ENCODE data around the gene LSMEM2. TPM values are rescaled to one million over a fixed set of nuclear protein-coding genes. Genes with fewer than 3 reads are reported as not detected.
"Not testable (repeated sequence)": the region's sequence is repeated elsewhere in the genome, so short reads cannot be mapped to it uniquely, and the experiment has no call there.

The LSMEM2 gene
- total and polyA plus RNA-seq, 4 donors: 0.51 to 1.3 TPM; not detected in 2

- no peak overlapping the region for H3K4me3 ChIP-seq (ENCODE audit: low read length in 2 of 2)
- H3K4me1 ChIP-seq (ENCODE audit: control insufficient read depth in 1 of 2, insufficient read depth in 2 of 2, low read length in 2 of 2): no peaks in the 10 kb centered on the region
Measured at GRCh38 chr3:50300681-50301254, 21.9 kb downstream of the LSMEM2 start.

GRCh38 chr3:50302095-50303012, 23.5 kb downstream of the LSMEM2 start:
- no peaks in the 10 kb centered on the region for H3K9me3 ChIP-seq (ENCODE audit: control insufficient read depth, low read length)
- 86 to 89% methylated on average over 32 of the region's 32 CpGs for WGBS, 2 donors
- H3K27ac ChIP-seq (ENCODE audit: low read depth in 1 of 2, low read length in 2 of 2): no peak overlapping the region
- DNase-seq (peak in 1 of 2 donors; percentile 48), ATAC-seq (ENCODE audit: low FRiP score) (no peak)
- intact Hi-C loops (cut with DNase I): no loop called here
- H3K4me3 ChIP-seq (ENCODE audit: low read length in 2 of 2): no peak overlapping the region
- no peaks in the 10 kb centered on the region for H3K27me3 ChIP-seq (ENCODE audit: control insufficient read depth in 1 of 2, insufficient read depth in 2 of 2, low read length in 1 of 2)
- H3K4me1 ChIP-seq (ENCODE audit: control insufficient read depth in 1 of 2, insufficient read depth in 2 of 2, low read length in 2 of 2): no peaks in the 10 kb centered on the region
- no peaks in the 10 kb centered on the region for H3K36me3 ChIP-seq (ENCODE audit: control insufficient read depth in 1 of 2, insufficient read depth in 2 of 2, low read length in 1 of 2)

More at GRCh38 chr3:50300681-50301254, 21.9 kb downstream of the LSMEM2 start:
- DNase-seq (no peak), ATAC-seq (ENCODE audit: low FRiP score) (no peak)
- no peaks in the 10 kb centered on the region for H3K9me3 ChIP-seq (ENCODE audit: control insufficient read depth, low read length)
- H3K27ac ChIP-seq (ENCODE audit: low read depth in 1 of 2, low read length in 2 of 2): no peak overlapping the region
- 86% methylated on average over 6 of the region's 6 CpGs for WGBS, 2 donors
- intact Hi-C loops (cut with DNase I): no loop called here
- H3K27me3 ChIP-seq (ENCODE audit: control insufficient read depth in 1 of 2, insufficient read depth in 2 of 2, low read length in 1 of 2): no peaks in the 10 kb centered on the region
- H3K36me3 ChIP-seq (ENCODE audit: control insufficient read depth in 1 of 2, insufficient read depth in 2 of 2, low read length in 1 of 2): no peaks in the 10 kb centered on the region

GRCh38 chr3:50303013-50303815, 24.3 kb downstream of the LSMEM2 start, which contains the start of gene HYAL1:
HYAL1 (minus strand) TSS chr3:50303574; CDS start chr3:50302956, 618 bp downstream.
- Histone ChIP-seq H3K36me3 (ENCODE audit: control insufficient read depth in 1 of 2, insufficient read depth in 2 of 2, low read length in 1 of 2) (no peaks in the 10 kb centered on the region), H3K27ac (ENCODE audit: low read depth in 1 of 2, low read length in 2 of 2) (no peak within 1 kb of the TSS), H3K4me1 (ENCODE audit: control insufficient read depth in 1 of 2, insufficient read depth in 2 of 2, low read length in 2 of 2) (no peaks in the 10 kb centered on the region), H3K27me3 (ENCODE audit: control insufficient read depth in 1 of 2, insufficient read depth in 2 of 2, low read length in 1 of 2) (no peaks in the 10 kb centered on the region), H3K9me3 (ENCODE audit: control insufficient read depth, low read length) (no peaks in the 10 kb centered on the region), H3K4me3 (ENCODE audit: low read length in 2 of 2) (no peak within 1 kb of the TSS)
- DNase-seq (peak; percentile 57 to 83), ATAC-seq (ENCODE audit: low FRiP score) (peak; percentile 28)
- intact Hi-C loops (cut with DNase I): no loop called here
- WGBS, 2 donors: 68 to 71% methylated on average over 14 of the region's 14 CpGs

GRCh38 chr3:50304601-50305000, 25.7 kb downstream of the LSMEM2 start:
- H3K27ac ChIP-seq (ENCODE audit: low read depth in 1 of 2, low read length in 2 of 2): no peak overlapping the region
- DNase-seq: no peak

GRCh38 chr3:50312041-50312440, 33.2 kb downstream of the LSMEM2 start:
- ATAC-seq (ENCODE audit: low FRiP score); H3K36me3 ChIP-seq (ENCODE audit: control insufficient read depth in 1 of 2, insufficient read depth in 2 of 2, low read length in 1 of 2); intact Hi-C loops (cut with DNase I); H3K9me3 ChIP-seq (ENCODE audit: control insufficient read depth, low read length); H3K4me3 ChIP-seq (ENCODE audit: low read length in 2 of 2); H3K27me3 ChIP-seq (ENCODE audit: control insufficient read depth in 1 of 2, insufficient read depth in 2 of 2, low read length in 1 of 2); H3K27ac ChIP-seq (ENCODE audit: low read depth in 1 of 2, low read length in 2 of 2); H3K4me1 ChIP-seq (ENCODE audit: control insufficient read depth in 1 of 2, insufficient read depth in 2 of 2, low read length in 2 of 2): not testable (repeated sequence)
- peak in 1 of 2 donors; percentile 42 for DNase-seq
- WGBS, 2 donors: 86 to 87% methylated on average over 13 to 32 of the region's 32 CpGs

More at GRCh38 chr3:50304601-50305000, 25.7 kb downstream of the LSMEM2 start:
- Histone ChIP-seq H3K9me3 (ENCODE audit: control insufficient read depth, low read length) (no peaks in the 10 kb centered on the region), H3K4me1 (ENCODE audit: control insufficient read depth in 1 of 2, insufficient read depth in 2 of 2, low read length in 2 of 2) (no peaks in the 10 kb centered on the region), H3K27me3 (ENCODE audit: control insufficient read depth in 1 of 2, insufficient read depth in 2 of 2, low read length in 1 of 2) (no peaks in the 10 kb centered on the region), H3K4me3 (ENCODE audit: low read length in 2 of 2) (no peak overlapping the region), H3K36me3 (ENCODE audit: control insufficient read depth in 1 of 2, insufficient read depth in 2 of 2, low read length in 1 of 2) (no peaks in the 10 kb centered on the region)
- intact Hi-C loops (cut with DNase I): no loop called here
- no peak for ATAC-seq (ENCODE audit: low FRiP score)

GRCh38 chr3:50314342-50314741, 35.5 kb downstream of the LSMEM2 start:
- ATAC-seq (ENCODE audit: low FRiP score): no peak
- Histone ChIP-seq H3K4me3 (ENCODE audit: low read length in 2 of 2) (no peak overlapping the region), H3K27me3 (ENCODE audit: control insufficient read depth in 1 of 2, insufficient read depth in 2 of 2, low read length in 1 of 2) (no peaks in the 10 kb centered on the region), H3K27ac (ENCODE audit: low read depth in 1 of 2, low read length in 2 of 2) (no peak overlapping the region), H3K9me3 (ENCODE audit: control insufficient read depth, low read length) (no peaks in the 10 kb centered on the region), H3K4me1 (ENCODE audit: control insufficient read depth in 1 of 2, insufficient read depth in 2 of 2, low read length in 2 of 2) (no peaks in the 10 kb centered on the region), H3K36me3 (ENCODE audit: control insufficient read depth in 1 of 2, insufficient read depth in 2 of 2, low read length in 1 of 2) (no peaks in the 10 kb centered on the region)
- WGBS, 2 donors: 61 to 67% methylated on average over 3 of the region's 3 CpGs
- intact Hi-C loops (cut with DNase I): no loop called here
- DNase-seq: peak in 1 of 2 donors; percentile 30

- DNase-seq: peak in 1 of 2 donors; percentile 25
- Histone ChIP-seq H3K4me1 (ENCODE audit: control insufficient read depth in 1 of 2, insufficient read depth in 2 of 2, low read length in 2 of 2) (no peaks in the 10 kb centered on the region), H3K4me3 (ENCODE audit: low read length in 2 of 2) (no peak overlapping the region), H3K27me3 (ENCODE audit: control insufficient read depth in 1 of 2, insufficient read depth in 2 of 2, low read length in 1 of 2) (no peaks in the 10 kb centered on the region), H3K27ac (ENCODE audit: low read depth in 1 of 2, low read length in 2 of 2) (no peak overlapping the region), H3K36me3 (ENCODE audit: control insufficient read depth in 1 of 2, insufficient read depth in 2 of 2, low read length in 1 of 2) (no peaks in the 10 kb centered on the region), H3K9me3 (ENCODE audit: control insufficient read depth, low read length) (no peaks in the 10 kb centered on the region)
- no peak for ATAC-seq (ENCODE audit: low FRiP score)
- 96 to 100% methylated on average over 4 of the region's 4 CpGs for WGBS, 2 donors
- intact Hi-C loops (cut with DNase I): no loop called here
Measured at GRCh38 chr3:50314816-50315215, 35.9 kb downstream of the LSMEM2 start.

GRCh38 chr3:50316657-50317242, 37.9 kb downstream of the LSMEM2 start:
- DNase-seq: peak in 1 of 2 donors; percentile 62
- Histone ChIP-seq H3K27me3 (ENCODE audit: control insufficient read depth in 1 of 2, insufficient read depth in 2 of 2, low read length in 1 of 2) (no peaks in the 10 kb centered on the region), H3K27ac (ENCODE audit: low read depth in 1 of 2, low read length in 2 of 2) (no peak overlapping the region), H3K4me3 (ENCODE audit: low read length in 2 of 2) (no peak overlapping the region), H3K4me1 (ENCODE audit: control insufficient read depth in 1 of 2, insufficient read depth in 2 of 2, low read length in 2 of 2) (no peaks in the 10 kb centered on the region), H3K36me3 (ENCODE audit: control insufficient read depth in 1 of 2, insufficient read depth in 2 of 2, low read length in 1 of 2) (no peaks in the 10 kb centered on the region), H3K9me3 (ENCODE audit: control insufficient read depth, low read length) (no peaks in the 10 kb centered on the region)
- intact Hi-C loops (cut with DNase I): no loop called here
- 81 to 83% methylated on average over 9 of the region's 9 CpGs for WGBS, 2 donors
- ATAC-seq (ENCODE audit: low FRiP score): no peak
